ENCODE data around the gene SOX10.
A peak's percentile ranks its signal among the peaks of the same experiment; 100 is the strongest.
"Not testable (repeated sequence)": the region's sequence is repeated elsewhere in the genome, so short reads cannot be mapped to it uniquely, and the experiment has no call there.

Gene SOX10

DNA sequence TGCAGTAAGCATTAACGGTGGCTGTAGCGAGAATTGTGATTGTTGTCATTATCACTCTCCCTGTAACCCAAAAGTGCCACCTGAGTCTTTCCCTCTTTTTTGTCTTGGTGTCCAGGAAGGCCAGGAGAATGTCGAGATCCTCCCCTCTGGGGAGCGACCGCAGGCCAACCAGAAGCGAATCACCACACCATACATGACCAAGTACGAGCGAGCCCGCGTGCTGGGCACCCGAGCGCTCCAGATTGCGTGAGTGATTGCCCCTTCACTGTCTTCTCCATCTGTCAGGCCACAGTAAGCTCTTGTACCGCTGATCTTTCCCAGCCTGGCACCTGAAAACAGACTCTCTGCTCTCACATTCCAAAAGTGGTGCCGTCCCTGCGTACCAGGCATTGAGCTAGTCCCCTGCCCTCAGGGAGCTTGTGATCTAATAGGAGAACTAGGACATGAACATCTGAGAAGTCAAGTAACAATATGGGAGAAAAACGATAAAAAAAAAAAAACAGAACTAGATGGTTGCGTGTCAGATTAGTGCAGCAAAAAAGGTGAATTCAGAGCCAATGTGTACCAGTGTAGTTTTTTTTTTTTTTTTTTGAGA is 25.0 kb downstream of the SOX10 start:
- no peak for ATAC-seq

DNA sequence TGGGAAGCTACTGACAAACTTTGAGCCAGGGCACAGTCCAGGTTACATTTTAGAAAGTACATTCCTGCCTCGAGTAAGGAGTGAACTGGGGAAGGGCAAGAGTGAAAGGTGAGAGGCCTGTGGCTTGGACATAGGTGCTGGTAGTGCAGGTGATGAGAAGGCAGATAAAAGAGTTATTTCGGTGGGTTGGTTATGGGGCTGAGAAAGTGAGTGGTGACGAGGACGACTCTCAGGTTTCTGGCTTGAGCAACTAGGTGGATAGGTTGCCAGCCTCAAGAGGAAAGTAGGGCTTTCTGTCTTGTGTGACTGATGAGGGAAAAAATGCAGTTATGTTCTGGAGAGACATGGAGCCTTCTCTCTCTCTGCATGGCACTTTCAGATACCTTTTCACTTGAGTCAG is 27.1 kb downstream of the SOX10 start:
- ATAC-seq = no peak

DNA sequence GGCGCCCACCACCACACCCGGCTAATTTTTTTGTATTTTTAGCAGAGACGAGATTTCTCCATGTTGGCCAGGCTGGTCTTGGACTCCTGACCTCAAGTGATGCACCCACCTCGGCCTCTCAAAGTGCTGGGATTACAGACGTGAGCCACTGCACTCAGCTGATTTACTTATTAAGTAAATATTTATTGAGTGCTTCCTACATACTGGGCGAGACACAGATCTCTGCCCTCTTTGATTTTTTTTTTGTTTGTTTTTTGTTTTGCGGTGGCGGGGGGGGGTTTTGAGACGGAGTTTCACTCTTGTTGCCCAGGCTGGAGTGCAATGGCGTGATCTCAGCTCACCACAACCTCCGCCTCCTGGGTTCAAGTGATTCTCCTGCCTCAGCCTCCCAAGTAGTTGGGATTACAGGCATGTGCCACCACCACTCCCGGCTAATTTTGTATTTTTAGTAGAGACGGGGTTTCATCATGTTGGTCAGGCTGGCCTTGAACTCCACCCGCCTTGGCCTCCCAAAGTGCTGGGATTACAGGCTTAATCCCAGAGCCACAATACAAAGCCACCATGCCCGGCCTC is 28.4 kb downstream of the SOX10 start:
- ATAC-seq = not testable (repeated sequence)

DNA sequence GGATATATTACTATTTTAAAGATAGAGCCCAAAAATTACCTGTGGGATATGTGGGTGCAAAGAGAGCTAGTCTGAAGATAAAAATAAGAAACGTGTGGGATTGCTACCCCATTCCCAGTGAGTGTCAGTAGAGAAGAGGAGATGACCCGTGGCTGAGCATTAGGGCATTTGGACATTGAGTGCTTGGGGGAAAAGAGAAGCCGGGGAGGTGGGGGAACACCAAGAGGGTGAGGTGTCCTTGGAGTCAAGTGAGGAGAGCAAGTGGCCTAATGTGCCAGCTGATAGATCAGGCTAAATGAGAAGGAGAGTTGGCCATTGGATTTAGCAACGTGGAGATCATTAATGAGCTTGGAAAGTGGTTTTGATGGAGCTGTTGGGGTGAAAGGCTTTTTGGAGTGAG is 29.7 kb downstream of the SOX10 start:
- ATAC-seq = no peak

DNA sequence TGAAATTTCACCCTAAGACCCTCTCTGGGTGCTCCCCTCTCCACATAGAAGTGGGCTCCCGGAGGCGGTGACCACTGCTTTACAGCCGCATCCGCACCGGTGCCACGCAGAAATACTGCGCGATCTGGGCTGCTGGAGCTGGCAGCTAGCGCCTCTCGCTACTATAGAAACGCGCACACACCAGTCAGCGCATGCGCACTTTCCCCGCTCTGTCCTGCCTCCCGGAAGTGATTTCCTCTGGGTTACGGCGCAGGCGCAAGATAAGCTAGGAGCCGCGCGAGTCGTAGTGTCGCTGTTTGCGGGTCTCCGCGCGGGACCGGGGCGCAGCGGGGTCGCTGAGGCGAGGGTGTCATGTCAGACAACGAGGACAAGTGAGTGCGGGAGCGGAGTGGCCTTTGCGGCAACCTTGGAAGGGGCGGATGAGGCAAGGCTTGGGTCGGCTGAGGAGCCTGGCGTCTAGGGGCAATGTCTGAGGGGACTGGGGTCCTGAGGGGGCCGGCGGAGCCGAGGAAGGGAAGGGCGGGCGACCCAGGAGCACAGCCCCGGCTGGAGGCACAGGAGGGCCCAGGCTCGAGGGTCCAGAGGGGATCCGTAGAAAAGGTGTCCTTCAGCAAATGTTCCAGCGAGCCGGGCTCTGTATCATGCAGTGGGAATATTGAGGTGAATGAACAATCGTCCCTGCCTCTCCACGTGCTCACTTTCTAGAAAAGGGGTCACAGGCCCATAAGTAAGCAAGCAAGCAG is 30.7 kb downstream of the SOX10 start, which contains the start of the genes C22orf23 and POLR2F:
C22orf23 (minus strand) TSS at position 165 of the 743 bp plus-strand sequence. CDS start 452 bp downstream, outside the sequence.
POLR2F (plus strand) TSS at position 263 of the 743 bp plus-strand sequence; CDS start at position 352, 89 bp downstream.
- peak; percentile 95 to 97 for ATAC-seq

DNA sequence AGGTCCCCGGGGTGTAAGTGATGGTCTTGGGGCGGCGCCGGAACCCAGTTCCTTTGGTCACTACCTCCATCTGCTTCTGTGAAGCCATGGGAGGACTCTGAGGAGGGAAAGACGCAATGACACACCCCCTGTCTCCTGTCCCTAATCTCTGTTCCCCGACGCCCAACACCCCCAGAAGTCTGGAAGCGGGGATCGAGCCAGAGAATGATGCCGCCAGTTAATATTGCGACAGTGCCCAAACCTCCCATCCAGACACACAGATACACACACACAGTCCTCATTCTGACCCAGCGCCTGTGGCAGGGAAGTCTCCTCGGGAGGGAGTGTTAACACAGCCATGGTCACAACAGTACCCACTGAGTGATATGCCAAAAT is 31.3 kb downstream of the SOX10 start:
- ATAC-seq = peak in 1 of 2 donors; percentile 47

DNA sequence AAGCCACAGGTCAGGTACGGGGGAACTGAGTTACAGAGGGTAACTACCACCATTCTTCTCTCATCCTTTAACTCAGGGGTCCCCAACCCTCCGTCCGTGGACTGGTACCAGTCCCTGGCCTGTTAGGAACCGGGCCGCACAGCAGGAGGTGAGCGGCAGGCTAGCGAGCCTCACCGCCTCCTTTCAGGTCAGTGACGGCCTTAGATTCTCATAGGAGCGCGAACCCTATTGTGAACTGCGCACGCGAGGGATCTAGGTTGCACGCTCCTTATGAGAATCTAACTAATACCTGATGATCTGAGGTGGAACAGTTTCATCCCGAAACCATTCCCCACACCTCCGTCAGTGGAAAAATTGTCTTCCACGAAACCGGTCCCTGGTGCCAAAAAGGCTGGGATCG is 31.7 kb downstream of the SOX10 start:
- ATAC-seq = not testable (repeated sequence)

DNA sequence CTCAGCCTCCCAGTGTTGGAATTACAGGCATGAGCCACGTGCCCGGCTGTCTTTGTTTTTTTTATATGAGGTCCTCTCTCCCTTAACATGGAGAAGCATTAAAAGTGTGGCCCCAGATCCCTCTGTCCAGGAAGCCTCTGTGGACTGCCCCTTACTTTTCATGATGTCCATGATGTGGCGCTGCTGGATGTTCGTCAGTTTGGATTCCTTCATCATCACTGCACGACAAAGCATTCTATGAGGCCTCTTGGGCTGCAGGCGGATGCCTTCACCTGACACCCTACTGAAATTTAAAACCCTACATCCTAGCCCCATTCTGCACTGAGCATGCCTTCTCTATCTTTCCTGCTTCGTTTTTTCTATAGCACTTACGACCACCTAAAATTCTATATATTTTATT is 33.0 kb downstream of the SOX10 start:
- no peak for ATAC-seq

DNA sequence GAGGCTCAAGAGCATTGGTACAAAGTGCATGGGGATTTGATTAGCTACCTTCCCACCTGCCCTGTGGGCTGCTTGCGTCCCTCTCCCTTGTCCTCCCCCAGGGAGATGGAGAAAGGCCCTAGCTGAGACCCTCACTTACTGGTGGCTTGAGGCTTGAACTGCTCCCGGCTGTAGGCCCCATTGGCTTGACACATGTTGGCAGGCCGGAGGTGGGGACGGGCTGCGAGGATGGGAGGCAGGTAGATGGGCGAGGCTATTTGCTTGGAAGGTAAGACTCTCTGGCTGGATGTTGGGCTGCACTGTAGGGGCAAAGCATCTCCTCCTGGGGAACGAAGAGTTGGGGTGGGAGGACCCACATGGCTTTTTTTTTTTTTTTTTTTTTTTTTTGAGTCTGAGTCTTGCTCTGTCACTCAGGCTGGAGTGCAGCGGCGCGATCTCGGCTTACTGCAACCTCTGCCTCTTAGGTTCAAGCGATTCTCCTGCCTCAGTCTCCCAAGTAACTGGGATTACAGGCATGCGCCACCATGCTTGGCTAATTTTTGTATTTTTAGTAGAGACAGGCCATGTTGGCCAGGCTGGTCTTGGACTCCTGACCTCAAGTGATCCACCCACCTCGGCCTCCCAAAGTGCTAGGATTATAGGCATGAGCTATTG is 37.1 kb downstream of the SOX10 start:
- not testable (repeated sequence) for ATAC-seq

DNA sequence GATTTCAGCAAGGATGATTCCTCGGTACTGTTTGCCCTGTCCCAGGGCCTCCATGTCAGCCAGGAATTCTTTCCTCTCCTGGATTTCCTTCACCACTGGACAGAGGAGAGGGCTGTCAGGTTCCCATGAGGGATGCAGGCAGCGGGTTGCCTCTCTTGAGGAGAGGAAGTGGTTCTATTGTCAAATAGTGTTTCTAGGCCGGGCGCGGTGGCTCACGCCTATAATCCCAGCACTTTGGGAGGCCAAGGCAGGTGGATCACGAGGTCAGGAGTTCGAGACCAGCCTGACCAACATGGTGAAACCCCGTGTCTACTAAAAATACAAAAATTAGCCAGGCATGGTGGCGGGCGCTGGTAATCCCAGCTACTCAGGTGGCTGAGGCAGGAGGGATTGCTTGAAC is 39.9 kb downstream of the SOX10 start:
- ATAC-seq = not testable (repeated sequence)

DNA sequence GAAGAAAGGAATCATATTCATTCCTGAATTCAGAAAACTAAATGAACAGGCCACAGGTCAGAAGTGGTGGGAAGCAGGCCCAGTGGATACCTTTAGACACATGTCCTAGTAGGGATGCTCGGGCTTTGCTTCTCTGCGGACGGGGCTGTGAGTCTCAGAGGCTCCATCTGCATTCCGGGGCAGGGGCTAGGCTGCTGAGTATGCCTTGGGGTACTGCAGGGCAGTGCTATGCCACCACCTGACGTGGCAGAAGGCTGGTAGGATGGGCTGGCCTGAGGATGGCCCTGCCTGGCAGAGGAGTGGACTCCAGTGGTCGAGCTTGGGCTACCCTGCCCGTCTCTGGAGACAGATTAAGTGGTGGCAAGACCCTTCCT is 40.5 kb downstream of the SOX10 start:
- no peak for ATAC-seq

DNA sequence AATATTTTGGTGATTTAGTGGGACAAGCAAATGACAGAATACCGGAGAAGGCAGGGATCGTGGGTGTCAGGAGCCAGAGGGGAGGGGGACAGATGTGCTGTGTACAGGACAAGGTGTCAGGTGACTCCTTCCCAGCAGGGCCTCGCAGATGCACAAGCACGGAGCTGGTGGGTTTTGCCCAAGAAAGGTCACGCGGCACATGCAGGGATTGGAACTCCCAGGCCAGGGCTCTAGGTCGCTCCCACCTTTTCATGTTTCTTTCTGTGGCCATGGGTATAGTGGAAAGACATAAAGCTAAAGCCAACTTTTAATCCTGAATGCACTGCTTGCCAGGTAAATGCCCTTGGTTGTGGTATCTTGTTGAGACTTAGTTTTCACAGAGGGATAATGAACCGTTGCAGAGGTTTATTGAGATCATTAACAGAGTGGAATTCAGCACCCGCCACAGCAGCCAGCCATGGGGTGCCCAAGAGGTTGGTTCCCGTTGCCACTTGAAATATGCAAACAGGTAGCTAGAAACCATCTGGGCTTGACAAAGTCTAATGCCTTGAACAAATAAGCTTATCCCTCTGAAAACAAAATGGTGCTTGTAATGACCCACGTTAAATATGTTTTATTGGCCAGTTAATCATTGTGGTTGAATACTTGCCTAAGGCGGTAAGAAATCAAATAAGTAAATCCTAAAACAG is 41.1 kb downstream of the SOX10 start:
- no peak for ATAC-seq

DNA sequence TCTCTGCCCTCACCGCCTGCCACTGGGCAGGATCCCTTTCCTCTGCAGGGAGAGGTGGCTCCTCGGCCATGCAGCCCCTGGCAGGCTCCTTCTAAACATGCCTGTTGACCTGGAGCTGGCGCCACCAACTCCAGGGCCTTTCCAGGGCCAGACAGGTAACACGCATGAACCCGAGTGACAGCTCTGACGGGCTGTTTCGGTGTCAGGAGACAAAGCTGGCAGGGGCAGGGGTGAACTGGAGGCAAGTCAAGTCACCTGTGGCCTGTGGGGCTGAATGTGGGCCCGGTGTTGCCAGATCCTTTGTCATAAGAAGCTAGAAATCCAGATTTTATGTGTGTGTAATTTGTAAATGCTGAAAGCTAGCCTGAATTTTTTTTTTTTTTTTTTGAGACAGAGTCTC is 42.2 kb downstream of the SOX10 start:
- ATAC-seq = no peak

DNA sequence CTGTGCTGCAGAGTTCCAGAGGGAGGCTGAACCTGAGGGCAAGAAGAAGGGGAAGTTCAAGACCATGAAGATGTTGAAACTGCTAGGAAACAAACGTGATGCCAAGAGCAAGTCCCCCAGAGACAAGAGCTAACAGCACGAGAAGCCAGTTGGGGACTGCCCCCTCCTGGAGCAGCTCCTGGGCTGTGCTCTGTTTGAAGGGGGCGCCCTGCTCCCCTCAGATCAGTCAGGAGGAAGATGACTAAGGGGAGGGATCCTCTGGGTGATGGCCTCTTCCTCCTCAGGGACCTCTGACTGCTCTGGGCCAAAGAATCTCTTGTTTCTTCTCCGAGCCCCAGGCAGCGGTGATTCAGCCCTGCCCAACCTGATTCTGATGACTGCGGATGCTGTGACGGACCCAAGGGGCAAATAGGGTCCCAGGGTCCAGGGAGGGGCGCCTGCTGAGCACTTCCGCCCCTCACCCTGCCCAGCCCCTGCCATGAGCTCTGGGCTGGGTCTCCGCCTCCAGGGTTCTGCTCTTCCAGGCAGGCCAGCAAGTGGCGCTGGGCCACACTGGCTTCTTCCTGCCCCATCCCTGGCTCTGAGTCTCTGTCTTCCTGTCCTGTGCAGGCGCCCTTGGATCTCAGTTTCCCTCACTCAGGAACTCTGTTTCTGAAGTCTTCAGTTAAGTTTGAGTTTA is 43.5 kb downstream of the SOX10 start:
- ATAC-seq = no peak

DNA sequence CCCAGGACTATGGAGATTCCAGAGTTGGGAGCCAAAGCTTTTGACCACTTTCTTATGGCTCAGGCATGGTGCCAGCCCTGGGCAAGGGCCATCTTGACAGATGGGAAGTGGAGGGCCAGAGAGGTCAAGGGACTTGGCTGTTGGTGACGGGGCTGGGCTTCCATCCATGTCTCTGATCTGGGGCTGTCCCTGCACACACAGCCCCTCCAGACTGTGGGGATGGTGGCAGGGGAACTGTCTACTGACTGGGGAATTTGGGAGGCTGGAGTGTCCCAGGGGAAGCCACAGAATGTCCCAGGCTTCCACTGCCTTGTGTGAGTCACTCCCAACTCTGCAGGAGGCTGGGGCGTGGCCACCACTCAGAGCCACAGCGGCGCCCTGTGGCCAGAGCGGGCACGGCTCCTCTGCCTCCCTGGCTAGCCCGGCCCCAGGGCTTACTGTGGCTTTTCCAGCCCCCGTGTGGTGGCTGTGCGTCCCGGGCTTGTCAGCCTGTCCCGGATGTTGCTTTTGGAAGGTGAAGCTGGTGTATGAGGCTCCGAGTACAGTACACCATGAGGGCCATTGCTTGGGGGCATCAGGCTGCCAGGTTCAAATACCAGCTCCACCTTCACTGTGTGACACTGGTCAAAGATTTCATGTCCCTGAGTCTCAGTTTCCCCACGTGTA is 50.5 kb downstream of the SOX10 start:
- ATAC-seq = peak; percentile 98 to 99

DNA sequence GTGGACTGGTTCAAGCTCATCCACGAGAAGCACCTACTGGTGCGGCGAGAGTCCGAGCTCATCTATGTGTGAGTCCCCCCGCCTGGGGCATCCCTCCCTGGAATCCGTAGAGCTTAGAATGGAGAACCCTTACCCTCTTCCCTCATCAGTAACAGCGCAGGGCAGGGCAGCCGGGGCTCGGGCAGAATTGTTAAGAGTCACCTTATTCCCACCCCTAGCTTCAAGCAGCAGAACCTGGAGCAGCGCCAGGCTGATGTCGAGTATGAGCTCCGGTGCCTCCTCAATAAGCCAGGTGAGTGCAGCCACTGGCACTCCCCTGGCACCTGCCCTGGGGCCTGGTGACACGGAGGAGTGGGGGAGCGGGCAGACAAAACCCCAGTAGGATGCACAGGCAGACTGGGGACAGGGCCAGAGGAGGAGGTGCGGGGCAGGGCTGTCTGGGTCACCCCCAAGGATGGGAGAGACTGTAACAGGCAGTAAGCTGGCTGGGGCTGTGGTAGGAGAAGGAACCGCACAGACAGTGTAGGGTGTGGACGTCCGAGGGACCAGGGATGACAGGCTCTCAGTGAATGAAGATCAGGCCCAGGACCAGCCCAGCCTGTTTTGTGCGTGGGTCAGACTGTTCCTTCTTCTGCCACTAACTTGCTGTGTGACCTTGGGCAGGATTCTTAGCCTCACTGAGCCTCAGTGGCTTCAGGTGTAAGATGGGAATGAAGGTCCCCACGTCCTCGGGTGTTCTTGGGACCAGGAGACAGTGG is 51.4 kb downstream of the SOX10 start:
- ATAC-seq = no peak

DNA sequence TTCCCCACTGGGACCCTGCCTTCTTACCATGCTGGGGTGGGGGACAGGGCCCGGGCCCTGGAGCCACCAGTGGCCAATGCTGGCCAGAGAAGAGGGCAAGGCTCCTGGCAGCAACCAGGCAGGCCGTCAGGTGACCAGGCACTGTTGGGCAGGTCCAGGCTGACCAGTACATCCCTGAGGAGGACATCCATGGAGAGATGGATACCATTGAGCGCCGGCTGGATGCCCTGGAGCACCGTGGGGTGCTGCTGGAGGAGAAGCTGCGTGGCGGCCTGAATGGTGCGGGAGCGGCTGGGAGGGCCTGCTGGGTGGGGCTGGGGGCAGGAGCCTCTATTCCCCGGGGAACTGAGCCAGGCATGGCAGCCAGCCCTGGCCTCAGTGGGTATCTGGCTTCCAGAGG is 52.0 kb downstream of the SOX10 start:
- ATAC-seq = no peak

DNA sequence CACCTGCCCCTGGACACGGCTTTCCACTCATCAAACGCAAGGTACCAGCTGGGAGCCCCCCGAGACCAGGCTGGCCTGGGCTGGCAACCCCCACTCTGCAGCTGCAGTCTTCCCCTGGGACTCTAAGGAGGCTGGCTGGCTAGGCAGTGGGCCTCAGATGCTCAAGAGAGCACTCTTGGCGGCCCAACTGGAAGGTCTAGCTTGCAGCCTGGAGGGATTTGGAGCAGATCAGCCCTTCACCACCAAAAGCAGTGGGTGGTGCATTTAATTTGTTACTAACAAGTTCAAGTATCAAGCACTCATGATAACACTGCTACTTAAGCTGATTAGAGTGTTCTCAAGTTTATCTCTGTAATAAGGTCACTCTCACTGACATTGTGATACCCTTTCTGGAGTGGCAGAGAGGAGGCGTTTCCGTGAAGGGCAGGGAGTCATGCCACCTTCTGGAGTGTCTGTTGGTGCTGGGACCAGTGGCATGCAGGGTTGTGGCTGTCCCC is 52.4 kb downstream of the SOX10 start:
- no peak for ATAC-seq

DNA sequence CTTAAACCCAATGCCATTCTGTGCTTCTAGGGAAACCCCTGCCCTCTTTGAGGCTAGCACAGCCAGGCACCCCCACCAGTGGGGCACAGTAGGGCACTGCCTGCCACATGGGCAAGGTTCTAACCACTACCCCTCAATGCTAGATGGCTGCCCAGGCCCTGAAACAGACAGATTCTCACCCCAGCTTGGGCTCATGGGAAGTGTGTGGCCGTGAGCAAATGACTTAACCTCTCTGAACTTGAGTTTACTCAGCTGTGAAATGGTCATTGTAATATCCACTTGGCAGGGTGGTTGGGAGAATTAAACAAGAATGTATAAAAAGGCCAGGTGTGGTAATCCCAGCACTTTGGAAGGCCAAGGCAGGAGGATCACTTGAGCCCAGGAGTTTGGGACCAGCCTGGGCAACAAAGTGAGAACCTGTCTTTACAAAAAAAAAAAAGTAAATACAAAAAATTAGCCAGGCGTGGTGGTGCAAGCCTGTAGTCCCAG is 53.4 kb downstream of the SOX10 start:
- ATAC-seq = no peak

DNA sequence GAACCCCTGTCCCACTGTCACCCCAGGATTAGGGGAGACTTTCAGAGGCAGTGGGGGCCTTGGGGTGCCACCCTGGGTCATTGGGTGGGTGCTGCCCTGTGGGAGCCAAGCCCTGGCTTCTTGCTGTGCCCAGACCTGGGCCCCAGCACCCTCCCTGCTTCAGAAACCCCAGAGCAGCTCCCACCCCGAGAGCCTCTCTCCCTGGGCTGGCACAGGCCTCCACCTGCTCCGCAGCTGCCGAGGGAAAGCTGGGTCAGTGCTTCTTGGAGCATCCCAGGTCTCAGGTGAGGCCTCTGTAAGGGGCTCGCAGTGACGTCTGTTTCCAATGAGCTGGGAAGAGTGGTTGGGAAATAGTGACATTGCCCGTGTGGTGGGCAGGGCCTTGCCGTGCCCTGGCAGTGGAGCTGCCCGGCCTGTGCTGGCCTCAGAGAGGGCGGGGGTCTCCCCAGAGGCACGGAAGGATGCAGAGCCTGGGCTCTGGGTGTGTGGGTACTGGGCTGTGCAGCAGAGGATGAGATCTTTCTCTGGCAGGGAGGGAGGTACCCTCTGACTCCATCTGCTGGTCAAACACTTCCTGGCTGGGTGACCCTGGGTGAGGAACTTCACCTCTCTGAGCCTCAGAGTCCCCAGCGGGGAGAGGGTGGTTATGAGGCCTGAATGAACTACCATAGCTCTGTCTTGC is 53.9 kb downstream of the SOX10 start:
- ATAC-seq = peak in 1 of 2 donors; percentile 18
